Measurements from ENCODE around the gene BOC.

DNA sequence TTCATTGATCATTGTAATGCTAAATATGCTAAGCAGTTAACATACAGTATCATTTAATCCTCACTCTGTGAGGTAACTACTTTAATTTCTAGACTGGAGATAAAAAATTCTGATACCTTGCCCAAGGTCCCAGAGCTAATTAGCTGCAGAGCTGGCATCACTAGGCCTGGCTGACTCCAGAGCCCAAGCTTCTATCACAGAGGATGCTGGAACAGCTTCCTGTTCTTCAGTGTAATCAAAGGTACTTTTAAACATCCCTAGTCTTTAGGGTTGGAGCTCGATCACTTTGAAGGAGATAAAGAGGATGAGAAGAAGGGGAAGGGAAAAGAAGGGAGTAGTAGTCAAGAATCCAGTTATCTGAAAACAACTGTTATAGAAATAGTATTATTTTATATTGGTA lies 37.1 kb upstream of the BOC start:
- TF ChIP-seq, protein P1, sequence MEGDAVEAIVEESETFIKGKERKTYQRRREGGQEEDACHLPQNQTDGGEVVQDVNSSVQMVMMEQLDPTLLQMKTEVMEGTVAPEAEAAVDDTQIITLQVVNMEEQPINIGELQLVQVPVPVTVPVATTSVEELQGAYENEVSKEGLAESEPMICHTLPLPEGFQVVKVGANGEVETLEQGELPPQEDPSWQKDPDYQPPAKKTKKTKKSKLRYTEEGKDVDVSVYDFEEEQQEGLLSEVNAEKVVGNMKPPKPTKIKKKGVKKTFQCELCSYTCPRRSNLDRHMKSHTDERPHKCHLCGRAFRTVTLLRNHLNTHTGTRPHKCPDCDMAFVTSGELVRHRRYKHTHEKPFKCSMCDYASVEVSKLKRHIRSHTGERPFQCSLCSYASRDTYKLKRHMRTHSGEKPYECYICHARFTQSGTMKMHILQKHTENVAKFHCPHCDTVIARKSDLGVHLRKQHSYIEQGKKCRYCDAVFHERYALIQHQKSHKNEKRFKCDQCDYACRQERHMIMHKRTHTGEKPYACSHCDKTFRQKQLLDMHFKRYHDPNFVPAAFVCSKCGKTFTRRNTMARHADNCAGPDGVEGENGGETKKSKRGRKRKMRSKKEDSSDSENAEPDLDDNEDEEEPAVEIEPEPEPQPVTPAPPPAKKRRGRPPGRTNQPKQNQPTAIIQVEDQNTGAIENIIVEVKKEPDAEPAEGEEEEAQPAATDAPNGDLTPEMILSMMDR (conservative IDR thresholded peaks at IDR 0.05; ENCODE audit: low read depth in 2 of 2), result no peak
- TF ChIP-seq EZH2phosphoT487 (IDR thresholded peaks at IDR 0.05; ENCODE audit: unreplicated experiment), result no peak
